ENCODE results near the gene PRADC1. TPM values are rescaled to one million over a fixed set of nuclear protein-coding genes. Genes with fewer than 3 reads are reported as not detected.
A peak's percentile ranks its signal among the peaks of the same experiment; 100 is the strongest.

The PRADC1 gene
- total RNA-seq, 1 donor from 2014 or later, result 3.9 TPM

GRCh38 chr2:73232403-73233153 is 461 bp downstream of the PRADC1 start:
- Histone ChIP-seq H3F3A (ENCODE audit: low read depth) (peaks cover 11% of the 10 kb centered on the region), H3K27ac (no peak overlapping the region), H3K9ac (peak overlapping the region; percentile 22), H2AFZ (replicated peaks) (peak overlapping the region; percentile 70), H3K79me2 (ENCODE audit: low read depth) (peaks cover 36% of the 10 kb centered on the region), H3K36me3 (no peaks in the 10 kb centered on the region), H3K4me3 (peak overlapping the region; percentile 86), H4K20me1 (ENCODE audit: low read depth) (peaks cover 31% of the 10 kb centered on the region), H3K4me2 (peak overlapping the region; percentile 93), H3K27me3 (no peaks in the 10 kb centered on the region), H3K4me1 (peaks cover 14% of the 10 kb centered on the region), H3K9me3 (ENCODE audit: low read depth) (no peaks in the 10 kb centered on the region)
- H3K36me3 Mint-ChIP-seq, result no peaks in the 10 kb centered on the region
- peak overlapping the region; percentile 99 for H3K4me3 Mint-ChIP-seq
- no peak overlapping the region for H3K27ac Mint-ChIP-seq
- no peaks in the 10 kb centered on the region for H3K9me3 Mint-ChIP-seq
- peaks cover 24% of the 10 kb centered on the region for H3K4me1 Mint-ChIP-seq
- H3K27me3 Mint-ChIP-seq (ENCODE audit: insufficient read depth, low read depth), result peaks cover 4% of the 10 kb centered on the region
- TF ChIP-seq CTCF (IDR thresholded peaks at IDR 0.05) (no peak), EZH2 (IDR thresholded peaks at IDR 0.05) (no peak), EZH2phosphoT487 (IDR thresholded peaks at IDR 0.05) (no peak)
- DNase-seq (ENCODE audit: low spot score), result no peak

- Histone ChIP-seq H3K4me3 (no peak overlapping the region), H3K36me3 (no peaks in the 10 kb centered on the region), H3K9me3 (ENCODE audit: low read depth) (no peaks in the 10 kb centered on the region), H2AFZ (replicated peaks) (no peak overlapping the region), H3F3A (ENCODE audit: low read depth) (peaks cover 3% of the 10 kb centered on the region), H3K4me1 (peaks cover 5% of the 10 kb centered on the region), H3K79me2 (ENCODE audit: low read depth) (no peaks in the 10 kb centered on the region), H3K27me3 (no peaks in the 10 kb centered on the region), H4K20me1 (ENCODE audit: low read depth) (no peaks in the 10 kb centered on the region), H3K9ac (no peak overlapping the region), H3K27ac (no peak overlapping the region), H3K4me2 (no peak overlapping the region)
- Mint-ChIP-seq H3K4me1 (peaks cover 4% of the 10 kb centered on the region), H3K9me3 (no peaks in the 10 kb centered on the region), H3K27ac (no peak overlapping the region), H3K4me3 (no peak overlapping the region), H3K36me3 (peaks cover 1% of the 10 kb centered on the region), H3K27me3 (ENCODE audit: insufficient read depth, low read depth) (peaks cover 4% of the 10 kb centered on the region)
- TF ChIP-seq CTCF (IDR thresholded peaks at IDR 0.05), result no peak
- TF ChIP-seq EZH2phosphoT487 (IDR thresholded peaks at IDR 0.05), result no peak
- no peak for TF ChIP-seq EZH2 (IDR thresholded peaks at IDR 0.05)
- no peak for DNase-seq (ENCODE audit: low spot score)
Observed at GRCh38 chr2:73228631-73229030, 4.4 kb downstream of the PRADC1 start.

DNA sequence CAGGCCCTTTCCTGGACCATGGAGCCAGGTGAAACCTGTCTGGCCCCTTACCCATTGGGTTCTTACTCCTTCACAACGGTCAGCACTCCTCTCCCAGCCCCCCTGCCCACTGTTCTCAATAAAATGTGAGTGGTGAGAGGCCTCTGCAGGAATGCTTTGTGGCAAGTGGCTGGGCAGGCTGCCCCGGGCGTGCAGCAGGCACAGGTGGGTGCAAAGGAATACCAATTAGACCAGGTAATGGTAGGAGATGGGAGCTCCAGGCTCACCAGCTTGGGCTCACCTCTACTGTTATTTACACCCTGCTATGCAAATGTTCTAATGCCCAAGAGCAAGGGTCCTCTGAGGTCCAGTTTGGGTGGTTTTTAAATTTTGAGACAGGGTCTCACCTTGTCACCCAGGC is 6.0 kb downstream of the PRADC1 start:
- Histone ChIP-seq H3K4me3 (no peak overlapping the region), H3K79me2 (ENCODE audit: low read depth) (no peaks in the 10 kb centered on the region), H3K4me1 (no peaks in the 10 kb centered on the region), H3F3A (ENCODE audit: low read depth) (no peaks in the 10 kb centered on the region), H2AFZ (replicated peaks) (no peak overlapping the region), H4K20me1 (ENCODE audit: low read depth) (no peaks in the 10 kb centered on the region), H3K27me3 (no peaks in the 10 kb centered on the region), H3K36me3 (no peaks in the 10 kb centered on the region), H3K4me2 (no peak overlapping the region), H3K9ac (no peak overlapping the region), H3K9me3 (ENCODE audit: low read depth) (no peaks in the 10 kb centered on the region), H3K27ac (no peak overlapping the region)
- no peak for DNase-seq (ENCODE audit: low spot score)
- H3K36me3 Mint-ChIP-seq, result peaks cover 4% of the 10 kb centered on the region
- H3K9me3 Mint-ChIP-seq, result no peaks in the 10 kb centered on the region
- no peak overlapping the region for H3K27ac Mint-ChIP-seq
- no peaks in the 10 kb centered on the region for H3K4me1 Mint-ChIP-seq
- no peak for TF ChIP-seq EZH2phosphoT487 (IDR thresholded peaks at IDR 0.05)
- no peak for TF ChIP-seq EZH2 (IDR thresholded peaks at IDR 0.05)
- TF ChIP-seq CTCF (IDR thresholded peaks at IDR 0.05), result no peak
- no peak overlapping the region for H3K4me3 Mint-ChIP-seq
- H3K27me3 Mint-ChIP-seq (ENCODE audit: insufficient read depth, low read depth), result peaks cover 2% of the 10 kb centered on the region
